B cell (primary cell): ENCODE measurements around the gene TBX15. TPM values are rescaled to one million over a fixed set of nuclear protein-coding genes. Genes with fewer than 3 reads are reported as not detected.

Experiments
- ATAC-seq: fragments of 200-7000 bp; cut with Tn5 transposase; one replicate; pipeline ENCODE4 v1.10.0; 2021; ENCODE audit warnings: low read depth, mild to moderate bottlenecking, moderate number of reproducible peaks, moderate library complexity
- CTCF ChIA-PET: fragments of 350-600 bp; sonication (Branson Sonifier 250); formaldehyde crosslinking; loops from one replicate; lab custom pipeline; 2021; ENCODE audit warnings: antibody characterized with exemption, inconsistent platforms; lab: Charles Lee
- POLR2A ChIA-PET: fragments of 350-600 bp; sonication (Branson Sonifier 250); formaldehyde crosslinking; loops from one replicate; lab custom pipeline; 2021; ENCODE audit warnings: antibody characterized with exemption; lab: Charles Lee
- DNase-seq: peaks from one replicate; pipeline ENCODE4 v3.0.0; 2013
- H2AFZ ChIP-seq: 2 replicates; pipeline ENCODE4 v1.6.1; 2012; ENCODE audit warnings: mild to moderate bottlenecking, low read depth, low read length; ENCODE audit not compliant: insufficient read depth, poor library complexity, severe bottlenecking
- H3K27ac ChIP-seq, 2 donors: 1 replicate in 1 of 2; 2 replicates in 1 of 2; pipeline ENCODE4 v1.5.1; 2012 to 2013; ENCODE audit warnings: low read length in 2 of 2, mild to moderate bottlenecking in 2 of 2, moderate library complexity in 1 of 2
- H3K27me3 ChIP-seq, 4 experiments: fragments of 200-600 bp in 1 of 4; sonication (generic) in 1 of 4; replicated peaks in 1 of 4; 1 replicate in 2 of 4; 2 replicates in 2 of 4; pipeline versions ENCODE4 v1.6.1 to v1.7.0; 2013 to 2016; ENCODE audit warnings: low read length in 3 of 4, mild to moderate bottlenecking in 2 of 4, mixed read lengths in 1 of 4, moderate library complexity in 1 of 4; ENCODE audit not compliant: insufficient read depth in 4 of 4, control insufficient read depth in 3 of 4; ENCODE audit errors: control extremely low read depth in 1 of 4
- H3K36me3 ChIP-seq, 2 experiments: replicated peaks in 1 of 2; 1 replicate in 1 of 2; 2 replicates in 1 of 2; pipeline versions ENCODE4 v1.6.1 to v1.7.1; 2013; ENCODE audit warnings: low read length in 1 of 2; ENCODE audit not compliant: insufficient read depth in 2 of 2, control insufficient read depth in 1 of 2; ENCODE audit errors: control extremely low read depth in 1 of 2, extremely low read depth in 1 of 2
- H3K4me1 ChIP-seq, 2 donors: fragments of 200-600 bp in 1 of 2; sonication (generic) in 1 of 2; 1 replicate in 1 of 2; 2 replicates in 1 of 2; pipeline versions ENCODE4 v1.5.1 to v1.6.1; 2013 to 2017; ENCODE audit warnings: low read length in 2 of 2; ENCODE audit not compliant: control insufficient read depth in 2 of 2, insufficient read depth in 2 of 2
- H3K4me2 ChIP-seq: replicated peaks from 2 replicates; pipeline ENCODE3; 2012; ENCODE audit warnings: mild to moderate bottlenecking, low read depth, low read length; ENCODE audit not compliant: poor library complexity, severe bottlenecking
- H3K4me3 ChIP-seq, 5 experiments: fragments of 200-600 bp in 1 of 5; sonication (generic) in 1 of 5; 1 replicate in 3 of 5; 2 replicates in 2 of 5; pipeline versions ENCODE4 v1.5.1 to v1.7.0; 2011 to 2016; ENCODE audit warnings: low read length in 4 of 5, mild to moderate bottlenecking in 4 of 5, low read depth in 2 of 5, control low read depth in 1 of 5, moderate library complexity in 1 of 5; ENCODE audit not compliant: insufficient read depth in 1 of 5; ENCODE audit errors: control extremely low read depth in 1 of 5, extremely low read depth in 1 of 5
- H3K79me2 ChIP-seq: fragments of 200-600 bp; sonication (generic); one replicate; pipeline ENCODE4 v1.6.0; 2016; ENCODE audit warnings: low read length; ENCODE audit not compliant: control insufficient read depth, insufficient read depth
- H3K9ac ChIP-seq: fragments of 200-600 bp; sonication (generic); 2 replicates; pipeline ENCODE4 v1.6.1; 2017; ENCODE audit warnings: mild to moderate bottlenecking, low read length, moderate library complexity
- H3K9me3 ChIP-seq, 3 donors: one replicate each; pipeline versions ENCODE4 v1.6.1 to v1.7.1; 2013; ENCODE audit warnings: low read length in 2 of 3; ENCODE audit not compliant: control insufficient read depth in 2 of 3, insufficient read depth in 1 of 3; ENCODE audit errors: control extremely low read depth in 1 of 3
- H4K20me1 ChIP-seq: 2 replicates; pipeline ENCODE4 v1.6.0; 2012; ENCODE audit warnings: mild to moderate bottlenecking, low read length; ENCODE audit not compliant: insufficient read depth, control insufficient read depth, poor library complexity, severe bottlenecking
- H3K27ac Mint-ChIP-seq: one replicate; pipeline ENCODE4 v1.8.0; 2021; ENCODE audit warnings: mixed read lengths
- H3K27me3 Mint-ChIP-seq: one replicate; pipeline ENCODE4 v1.8.0; 2021; ENCODE audit warnings: mixed read lengths
- H3K4me1 Mint-ChIP-seq: one replicate; pipeline ENCODE4 v1.8.0; 2021; ENCODE audit warnings: mixed read lengths
- H3K4me3 Mint-ChIP-seq: one replicate; pipeline ENCODE4 v1.8.0; 2021; ENCODE audit warnings: mixed read lengths
- H3K9me3 Mint-ChIP-seq: one replicate; pipeline ENCODE4 v1.8.0; 2022; ENCODE audit warnings: mixed read lengths; ENCODE audit not compliant: insufficient read depth
- CTCF ChIP-seq: fragments of 200-600 bp; IDR thresholded peaks from one replicate; pipeline ENCODE4 v1.8.0; 2022; ENCODE audit warnings: antibody characterized with exemption, mild to moderate bottlenecking
- EZH2 ChIP-seq: IDR thresholded peaks from 2 replicates; pipeline ENCODE4 v1.6.1; 2012; ENCODE audit warnings: borderline replicate concordance, low read depth, mild to moderate bottlenecking, moderate library complexity, low read length; ENCODE audit not compliant: insufficient read depth, poor library complexity, severe bottlenecking
- WGBS: methylation state at CpG from one replicate; pipeline ENCODE4 v1.1.5; 2013; ENCODE audit warnings: missing lambda C conversion rate; ENCODE audit not compliant: insufficient coverage; 5-methylcytosine and 5-hydroxymethylcytosine counted together
- intact Hi-C: fragments of 100-400 bp; cut with micrococcal nuclease; formaldehyde crosslinking; loops from one replicate; pipeline ENCODE4 v1.10.0; 2022
- polyA plus RNA-seq: library from polyadenylated mRNA; depleted of rRNA; stranded (reverse); fragments of >200 nt; gene quantifications from 2 replicates; pipeline ENCODE4 v1.2.3, GENCODE V29; 2012
- total RNA-seq, 2 donors: library from RNA; stranded (reverse); fragments of 120-200 nt in 1 of 2; gene quantifications; 1 replicate in 1 of 2; 2 replicates in 1 of 2; pipeline versions ENCODE4 v1.2.3 to v1.2.4, GENCODE V29; 2013 to 2022

TBX15 gene
- total and polyA plus RNA-seq, 2 donors (not counting 1 experiment from before 2014, with no cell fraction given): 0.03 to 0.15 TPM

- Histone ChIP-seq H3K4me2 (peak overlapping the region; percentile 41), H3K9me3 (no peaks in the 10 kb centered on the region), H2AFZ (no peak overlapping the region), H3K27me3 (no peaks in the 10 kb centered on the region), H3K27ac (no peak overlapping the region), H3K4me1 (peaks cover 8 to 12% of the 10 kb centered on the region in 2 donors), H3K36me3 (no peaks in the 10 kb centered on the region), H3K79me2 (no peaks in the 10 kb centered on the region), H4K20me1 (no peaks in the 10 kb centered on the region), H3K9ac (no peak overlapping the region), H3K4me3 (no peak overlapping the region)
- Mint-ChIP-seq H3K27ac (no peak overlapping the region), H3K4me1 (peaks cover 29% of the 10 kb centered on the region), H3K9me3 (peaks cover 3% of the 10 kb centered on the region), H3K27me3 (peaks cover 3% of the 10 kb centered on the region), H3K4me3 (peak overlapping the region; percentile 38)
- ChIA-PET CTCF (no interaction called here), POLR2A (no interaction called here)
- WGBS: no CpG with 5 or more reads among the region's 2 CpGs
- TF ChIP-seq EZH2 (no peak), CTCF (no peak)
- intact Hi-C loops: no loop called here
- no peak for DNase-seq
- ATAC-seq: no peak
Measured at GRCh38 chr1:118918940-118919259, 69.2 kb downstream of the TBX15 start.

GRCh38 chr1:118918230-118918939, 69.8 kb downstream of the TBX15 start:
- CTCF ChIA-PET: no interaction called here
- peak overlapping the region; percentile 38 for H3K4me3 Mint-ChIP-seq

More at GRCh38 chr1:118918230-118918939, 69.8 kb downstream of the TBX15 start:
- H3K4me1 ChIP-seq: peaks cover 8 to 12% of the 10 kb centered on the region in 2 donors
- DNase-seq (peak; percentile 3), ATAC-seq (no peak)
- no peak for TF ChIP-seq CTCF
- TF ChIP-seq EZH2: no peak
- peaks cover 28% of the 10 kb centered on the region for H3K4me1 Mint-ChIP-seq
- H3K4me2 ChIP-seq: peak overlapping the region; percentile 41
- no peaks in the 10 kb centered on the region for H4K20me1 ChIP-seq
- POLR2A ChIA-PET: no interaction called here
- H3K36me3 ChIP-seq: no peaks in the 10 kb centered on the region
- no peak overlapping the region for H3K4me3 ChIP-seq
- no peak overlapping the region for H3K27ac Mint-ChIP-seq
- peaks cover 3% of the 10 kb centered on the region for H3K9me3 Mint-ChIP-seq
- no CpG with 5 or more reads among the region's 6 CpGs for WGBS
- no peaks in the 10 kb centered on the region for H3K27me3 ChIP-seq
- peaks cover 3% of the 10 kb centered on the region for H3K27me3 Mint-ChIP-seq
- H3K27ac ChIP-seq: no peak overlapping the region
- H3K79me2 ChIP-seq: no peaks in the 10 kb centered on the region
- intact Hi-C loops: no loop called here
- H2AFZ ChIP-seq: no peak overlapping the region
- no peaks in the 10 kb centered on the region for H3K9me3 ChIP-seq
- H3K9ac ChIP-seq: no peak overlapping the region
